Measurements from ENCODE around the gene EDA. TPM values are rescaled to one million over a fixed set of nuclear protein-coding genes. Genes with fewer than 3 reads are reported as not detected.

Gene EDA
- total RNA-seq, 4 donors from 2014 or later = 0.51 to 3.3 (median 1.3) TPM

GRCh38 chrX:69614886-69615285 lies 1.0 kb upstream of the EDA start:
- no peak for TF ChIP-seq POLR2A (IDR thresholded peaks at IDR 0.05)
- TF ChIP-seq CTCF (IDR thresholded peaks at IDR 0.05 in 4 of 5, conservative IDR thresholded peaks at IDR 0.05 in 1 of 5) = no peak
- Histone ChIP-seq H3K9me3 (no peaks in the 10 kb centered on the region), H3K4me1 (peaks cover 3 to 5% of the 10 kb centered on the region in 2 donors), H3K27ac (peak overlapping the region in 2 of 4 donors; percentile 6 to 24), H3K4me3 (peak overlapping the region in 2 of 4 donors; percentile 34 to 70), H3K27me3 (no peaks in the 10 kb centered on the region), H3K36me3 (no peaks in the 10 kb centered on the region)
- in situ Hi-C loops (cut with MboI; ENCODE audit: low sequenced_read_pairs in 4 of 4) (no loop called here), intact Hi-C loops (cut with DNase I; ENCODE audit: low total_unique reads) (loop anchor here (1.0 to 10.0 kb wide), 2 partner anchors 410 to 518 kb away; partner anchors contain the start of gene IGBP1)
- ATAC-seq = peak in 1 of 2 donors; percentile 28
- DNase-seq = peak in 1 of 2 donors; percentile 12

GRCh38 chrX:69615342-69615741 lies 571 bp upstream of the EDA start:
- DNase-seq (no peak), ATAC-seq (no peak)
- in situ Hi-C loops (cut with MboI; ENCODE audit: low sequenced_read_pairs in 4 of 4) = no loop called here
- Histone ChIP-seq H3K27me3 (no peaks in the 10 kb centered on the region), H3K4me3 (peak overlapping the region; percentile 34 to 84 (median 73)), H3K27ac (peak overlapping the region in 2 of 4 donors; percentile 6 to 24), H3K36me3 (no peaks in the 10 kb centered on the region), H3K4me1 (peaks cover 3 to 5% of the 10 kb centered on the region in 2 donors), H3K9me3 (no peaks in the 10 kb centered on the region)
- TF ChIP-seq CTCF (IDR thresholded peaks at IDR 0.05 in 4 of 5, conservative IDR thresholded peaks at IDR 0.05 in 1 of 5) (no peak), POLR2A (IDR thresholded peaks at IDR 0.05) (no peak)
- intact Hi-C loops (cut with DNase I; ENCODE audit: low total_unique reads) = loop anchor here (1.0 to 10.0 kb wide), 2 partner anchors 409 to 518 kb away; partner anchors contain the start of gene IGBP1

GRCh38 chrX:69616457-69617203 lies 717 bp downstream of the EDA start:
- Histone ChIP-seq H3K4me3 (peak overlapping the region; percentile 66 to 84 (median 73)), H3K36me3 (no peaks in the 10 kb centered on the region), H3K4me1 (peaks cover 3 to 5% of the 10 kb centered on the region in 2 donors), H3K9me3 (no peaks in the 10 kb centered on the region), H3K27ac (peak overlapping the region; percentile 47 to 69 (median 56)), H3K27me3 (no peaks in the 10 kb centered on the region)
- intact Hi-C loops (cut with DNase I; ENCODE audit: low total_unique reads) (loop anchor here (10.0 kb wide), 1 partner anchor 408 kb away; no protein-coding TSS in a partner anchor), in situ Hi-C loops (cut with MboI; ENCODE audit: low sequenced_read_pairs in 4 of 4) (no loop called here)
- TF ChIP-seq CTCF (IDR thresholded peaks at IDR 0.05 in 4 of 5, conservative IDR thresholded peaks at IDR 0.05 in 1 of 5) = no peak
- no peak for TF ChIP-seq POLR2A (IDR thresholded peaks at IDR 0.05)
- no peak for DNase-seq
- ATAC-seq = peak in 1 of 2 donors; percentile 17

GRCh38 chrX:69618803-69619202 lies 2.9 kb downstream of the EDA start:
- Histone ChIP-seq H3K27me3 (no peaks in the 10 kb centered on the region), H3K36me3 (no peaks in the 10 kb centered on the region), H3K9me3 (no peaks in the 10 kb centered on the region), H3K4me1 (peaks cover 3 to 5% of the 10 kb centered on the region in 2 donors), H3K27ac (no peak overlapping the region), H3K4me3 (no peak overlapping the region)
- in situ Hi-C loops (cut with MboI; ENCODE audit: low sequenced_read_pairs in 4 of 4) (no loop called here), intact Hi-C loops (cut with DNase I; ENCODE audit: low total_unique reads) (loop anchor here (1.0 to 10.0 kb wide), 3 partner anchors 81 to 406 kb away; no protein-coding TSS in a partner anchor)
- TF ChIP-seq POLR2A (IDR thresholded peaks at IDR 0.05) (no peak), CTCF (IDR thresholded peaks at IDR 0.05 in 4 of 5, conservative IDR thresholded peaks at IDR 0.05 in 1 of 5) (peak; percentile 19 to 54 (median 39))
- ATAC-seq (no peak), DNase-seq (no peak)

All from gastrocnemius medialis (tissue), 4 donors.